Measurements from ENCODE around the gene SLC39A1.

DNA sequence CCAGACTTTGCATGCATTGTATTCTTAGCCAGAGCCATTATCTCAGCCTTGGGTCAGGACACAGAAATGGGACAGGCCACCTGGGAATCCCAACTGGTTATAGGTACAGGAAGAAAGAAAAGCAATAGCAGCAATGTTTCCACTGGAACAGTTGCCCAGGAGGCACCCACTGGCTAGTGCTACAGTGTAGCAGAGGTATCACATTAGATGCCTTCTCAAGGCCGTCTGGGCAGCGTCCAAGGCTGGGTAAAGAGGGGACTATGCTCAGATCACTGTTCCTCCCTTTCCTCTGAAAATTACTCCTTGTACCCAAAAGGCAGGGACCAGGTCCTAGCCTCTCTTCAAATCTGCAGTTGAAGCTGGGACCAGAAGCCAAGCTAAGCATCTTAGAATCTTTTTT is 7.0 kb upstream of the SLC39A1 start:
- TF ChIP-seq TAF1 (IDR thresholded peaks at IDR 0.05; ENCODE audit: low read depth, low read length) (no peak), POLR2A (IDR thresholded peaks at IDR 0.05; ENCODE audit: low read depth, low read length) (no peak), POLR2AphosphoS5 (IDR thresholded peaks at IDR 0.05; ENCODE audit: low read depth, low read length) (no peak), PAX5 (IDR thresholded peaks at IDR 0.05; ENCODE audit: insufficient read depth, low read length, severe bottlenecking) (no peak)

All from GM12891 (cell line).